Neural cell (in vitro differentiated cells): ENCODE data around the gene CDC25A.

ENCODE experiments used
- EP300 ChIP-seq: fragments of 450-650 bp; conservative IDR thresholded peaks from 2 replicates; pipeline ENCODE4 v1.6.1; 2014; ENCODE audit warnings: antibody characterized with exemption, mild to moderate bottlenecking, moderate library complexity; ENCODE audit not compliant: poor library complexity, severe bottlenecking
- EZH2 ChIP-seq: fragments of 200-600, 300-800 bp; shearing (Covaris generic), sonication (generic); IDR thresholded peaks from 2 replicates; pipeline ENCODE4 v1.6.1; 2014; ENCODE audit warnings: antibody characterized with exemption, low read length, borderline replicate concordance, mild to moderate bottlenecking; ENCODE audit not compliant: insufficient read depth, poor library complexity, severe bottlenecking
- MXI1 ChIP-seq: fragments of 450-650 bp; conservative IDR thresholded peaks from 2 replicates; pipeline ENCODE4 v1.6.1; 2014; ENCODE audit warnings: antibody characterized with exemption, mild to moderate bottlenecking; ENCODE audit not compliant: poor library complexity, severe bottlenecking
- POLR2AphosphoS5 ChIP-seq: IDR thresholded peaks from 2 replicates; pipeline ENCODE4 v1.6.1; 2012
- TF ChIP-seq, protein P1 (sequence below): fragments of 450-650 bp; IDR thresholded peaks from 2 replicates; pipeline ENCODE4 v1.5.1; 2014; ENCODE audit warnings: antibody characterized with exemption, mild to moderate bottlenecking, moderate library complexity; ENCODE audit not compliant: poor library complexity, severe bottlenecking
- TF ChIP-seq, protein P2 (sequence below): IDR thresholded peaks from 2 replicates; pipeline ENCODE4 v1.6.1; 2012; ENCODE audit warnings: borderline replicate concordance

DNA sequence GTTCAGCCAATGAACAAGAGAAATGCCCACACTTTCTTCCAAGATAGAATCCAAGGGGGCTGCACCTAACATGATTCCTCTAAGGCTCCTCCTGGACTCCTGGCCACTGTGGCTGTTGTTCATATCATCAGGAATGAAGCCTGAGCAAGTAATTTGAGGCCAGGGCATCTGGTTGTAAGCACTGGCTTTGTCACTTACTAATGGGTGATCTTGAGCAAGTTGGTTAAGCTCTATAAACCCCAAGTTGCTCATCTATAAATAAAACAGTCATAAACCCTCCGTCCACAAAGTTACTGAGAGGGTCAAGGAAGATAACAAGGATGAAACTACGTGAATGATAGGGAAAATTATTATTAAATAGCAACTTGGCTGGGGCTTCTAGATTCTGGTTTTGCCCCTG is 58.3 kb downstream of the CDC25A start:
- TF ChIP-seq, protein P1, sequence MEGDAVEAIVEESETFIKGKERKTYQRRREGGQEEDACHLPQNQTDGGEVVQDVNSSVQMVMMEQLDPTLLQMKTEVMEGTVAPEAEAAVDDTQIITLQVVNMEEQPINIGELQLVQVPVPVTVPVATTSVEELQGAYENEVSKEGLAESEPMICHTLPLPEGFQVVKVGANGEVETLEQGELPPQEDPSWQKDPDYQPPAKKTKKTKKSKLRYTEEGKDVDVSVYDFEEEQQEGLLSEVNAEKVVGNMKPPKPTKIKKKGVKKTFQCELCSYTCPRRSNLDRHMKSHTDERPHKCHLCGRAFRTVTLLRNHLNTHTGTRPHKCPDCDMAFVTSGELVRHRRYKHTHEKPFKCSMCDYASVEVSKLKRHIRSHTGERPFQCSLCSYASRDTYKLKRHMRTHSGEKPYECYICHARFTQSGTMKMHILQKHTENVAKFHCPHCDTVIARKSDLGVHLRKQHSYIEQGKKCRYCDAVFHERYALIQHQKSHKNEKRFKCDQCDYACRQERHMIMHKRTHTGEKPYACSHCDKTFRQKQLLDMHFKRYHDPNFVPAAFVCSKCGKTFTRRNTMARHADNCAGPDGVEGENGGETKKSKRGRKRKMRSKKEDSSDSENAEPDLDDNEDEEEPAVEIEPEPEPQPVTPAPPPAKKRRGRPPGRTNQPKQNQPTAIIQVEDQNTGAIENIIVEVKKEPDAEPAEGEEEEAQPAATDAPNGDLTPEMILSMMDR, result no peak
- no peak for TF ChIP-seq POLR2AphosphoS5
- no peak for TF ChIP-seq EP300
- no peak for TF ChIP-seq EZH2
- TF ChIP-seq, protein P2, sequence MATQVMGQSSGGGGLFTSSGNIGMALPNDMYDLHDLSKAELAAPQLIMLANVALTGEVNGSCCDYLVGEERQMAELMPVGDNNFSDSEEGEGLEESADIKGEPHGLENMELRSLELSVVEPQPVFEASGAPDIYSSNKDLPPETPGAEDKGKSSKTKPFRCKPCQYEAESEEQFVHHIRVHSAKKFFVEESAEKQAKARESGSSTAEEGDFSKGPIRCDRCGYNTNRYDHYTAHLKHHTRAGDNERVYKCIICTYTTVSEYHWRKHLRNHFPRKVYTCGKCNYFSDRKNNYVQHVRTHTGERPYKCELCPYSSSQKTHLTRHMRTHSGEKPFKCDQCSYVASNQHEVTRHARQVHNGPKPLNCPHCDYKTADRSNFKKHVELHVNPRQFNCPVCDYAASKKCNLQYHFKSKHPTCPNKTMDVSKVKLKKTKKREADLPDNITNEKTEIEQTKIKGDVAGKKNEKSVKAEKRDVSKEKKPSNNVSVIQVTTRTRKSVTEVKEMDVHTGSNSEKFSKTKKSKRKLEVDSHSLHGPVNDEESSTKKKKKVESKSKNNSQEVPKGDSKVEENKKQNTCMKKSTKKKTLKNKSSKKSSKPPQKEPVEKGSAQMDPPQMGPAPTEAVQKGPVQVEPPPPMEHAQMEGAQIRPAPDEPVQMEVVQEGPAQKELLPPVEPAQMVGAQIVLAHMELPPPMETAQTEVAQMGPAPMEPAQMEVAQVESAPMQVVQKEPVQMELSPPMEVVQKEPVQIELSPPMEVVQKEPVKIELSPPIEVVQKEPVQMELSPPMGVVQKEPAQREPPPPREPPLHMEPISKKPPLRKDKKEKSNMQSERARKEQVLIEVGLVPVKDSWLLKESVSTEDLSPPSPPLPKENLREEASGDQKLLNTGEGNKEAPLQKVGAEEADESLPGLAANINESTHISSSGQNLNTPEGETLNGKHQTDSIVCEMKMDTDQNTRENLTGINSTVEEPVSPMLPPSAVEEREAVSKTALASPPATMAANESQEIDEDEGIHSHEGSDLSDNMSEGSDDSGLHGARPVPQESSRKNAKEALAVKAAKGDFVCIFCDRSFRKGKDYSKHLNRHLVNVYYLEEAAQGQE, result no peak
- no peak for TF ChIP-seq MXI1
